MCF 10A (cell line): ENCODE results near the gene RBM44. TPM values are rescaled to one million over a fixed set of nuclear protein-coding genes. Genes with fewer than 3 reads are reported as not detected.

Experiments used
- BruUV-seq: library from RNA; stranded (reverse); fragments of 400-500 nt; replicated peaks from 2 replicates; lab custom pipeline; 2021; lab: Mats Ljungman, UMichigan
- CTCF ChIA-PET: fragments of 300-600 bp; sonication (Branson Sonifier 250); formaldehyde crosslinking; extraction: SDS; loops from one replicate; lab custom pipeline; 2021; ENCODE audit warnings: antibody characterized with exemption, inconsistent platforms; lab: Yijun Ruan, JAX
- POLR2A ChIA-PET: fragments of 300-600, 350-650 bp; sonication (Branson Sonifier 250); formaldehyde crosslinking; extraction: SDS; loops from one replicate; lab custom pipeline; 2020; ENCODE audit warnings: antibody characterized with exemption, inconsistent platforms; lab: Yijun Ruan, JAX
- DNase-seq: peaks from one replicate; pipeline ENCODE4 v3.0.0-alpha.2; 2018; ENCODE audit not compliant: unreplicated experiment
- H3K27ac Mint-ChIP-seq: one replicate; pipeline ENCODE4 v1.8.0; 2022; ENCODE audit warnings: mild to moderate bottlenecking, low read depth, mixed read lengths; ENCODE audit not compliant: unreplicated experiment
- H3K27me3 Mint-ChIP-seq: one replicate; pipeline ENCODE4 v1.8.0; 2022; ENCODE audit warnings: mixed read lengths; ENCODE audit not compliant: insufficient read depth, unreplicated experiment
- H3K36me3 Mint-ChIP-seq: one replicate; pipeline ENCODE4 v1.8.0; 2022; ENCODE audit warnings: mild to moderate bottlenecking, moderate library complexity, mixed read lengths; ENCODE audit not compliant: insufficient read depth, unreplicated experiment
- H3K4me1 Mint-ChIP-seq: one replicate; pipeline ENCODE4 v1.8.0; 2022; ENCODE audit warnings: mixed read lengths; ENCODE audit not compliant: insufficient read depth, unreplicated experiment
- H3K4me3 Mint-ChIP-seq: one replicate; pipeline ENCODE4 v1.8.0; 2022; ENCODE audit warnings: mild to moderate bottlenecking, moderate library complexity, mixed read lengths; ENCODE audit not compliant: unreplicated experiment
- H3K9me3 Mint-ChIP-seq: one replicate; pipeline ENCODE4 v1.8.0; 2022; ENCODE audit warnings: mixed read lengths; ENCODE audit not compliant: unreplicated experiment
- intact Hi-C: fragments of 100-400 bp; cut with micrococcal nuclease; formaldehyde crosslinking; loops from 2 replicates; pipeline ENCODE4 v1.14.1; 2022
- total RNA-seq: library from RNA; stranded (reverse); gene quantifications from 2 replicates; pipeline ENCODE4 v1.2.3, GENCODE V29; 2022
- TF ChIP-seq, protein P1 (sequence below): fragments of 200-600 bp; IDR thresholded peaks from one replicate; pipeline ENCODE4 v1.8.0; 2022; ENCODE audit warnings: antibody characterized with exemption, mild to moderate bottlenecking; ENCODE audit not compliant: unreplicated experiment

The RBM44 gene
- total RNA-seq, 1 experiment from 2014 or later: 0.23 TPM

DNA sequence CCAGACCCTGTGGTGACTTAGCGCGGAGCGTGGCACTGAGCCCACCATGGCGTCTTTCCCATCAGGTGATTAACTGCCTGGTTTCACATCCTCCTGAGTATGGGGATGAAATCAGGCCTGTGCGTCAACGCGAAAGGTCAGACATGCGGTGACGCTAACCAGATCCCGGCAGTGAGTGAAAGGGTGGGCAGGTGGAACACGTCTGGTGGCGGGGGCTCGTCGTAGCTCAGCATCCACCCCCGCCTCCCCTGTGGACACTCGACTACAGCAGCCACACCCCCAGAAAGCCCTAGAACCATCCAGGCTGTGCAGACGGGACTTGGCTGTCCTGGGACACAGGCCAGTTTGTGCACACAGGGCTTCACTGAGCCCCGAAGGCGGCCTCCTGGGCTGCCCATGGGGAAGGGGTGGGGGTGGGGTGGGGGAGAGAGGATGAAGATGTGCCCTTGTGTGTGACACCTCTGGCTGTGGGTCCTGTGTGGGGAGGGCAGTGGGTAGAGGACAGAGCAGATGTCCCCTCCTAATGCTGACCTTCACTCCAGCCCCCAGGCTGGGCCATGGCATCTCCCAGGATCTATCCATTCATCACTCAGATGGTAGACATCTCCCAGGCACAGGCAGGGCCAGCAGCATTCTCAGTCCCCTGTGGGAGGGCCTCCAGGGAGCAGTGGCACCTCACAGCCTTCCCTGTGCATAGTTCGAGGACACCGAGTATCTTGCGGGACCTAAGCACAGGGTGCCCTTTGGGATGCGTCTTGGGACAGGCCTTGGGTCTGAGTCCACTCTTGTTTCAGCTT, 88.3 kb downstream of the RBM44 start:
- intact Hi-C loops: no loop called here
- H3K4me1 Mint-ChIP-seq: peaks cover 5% of the 10 kb centered on the region
- H3K4me3 Mint-ChIP-seq: no peak overlapping the region
- TF ChIP-seq, protein P1, sequence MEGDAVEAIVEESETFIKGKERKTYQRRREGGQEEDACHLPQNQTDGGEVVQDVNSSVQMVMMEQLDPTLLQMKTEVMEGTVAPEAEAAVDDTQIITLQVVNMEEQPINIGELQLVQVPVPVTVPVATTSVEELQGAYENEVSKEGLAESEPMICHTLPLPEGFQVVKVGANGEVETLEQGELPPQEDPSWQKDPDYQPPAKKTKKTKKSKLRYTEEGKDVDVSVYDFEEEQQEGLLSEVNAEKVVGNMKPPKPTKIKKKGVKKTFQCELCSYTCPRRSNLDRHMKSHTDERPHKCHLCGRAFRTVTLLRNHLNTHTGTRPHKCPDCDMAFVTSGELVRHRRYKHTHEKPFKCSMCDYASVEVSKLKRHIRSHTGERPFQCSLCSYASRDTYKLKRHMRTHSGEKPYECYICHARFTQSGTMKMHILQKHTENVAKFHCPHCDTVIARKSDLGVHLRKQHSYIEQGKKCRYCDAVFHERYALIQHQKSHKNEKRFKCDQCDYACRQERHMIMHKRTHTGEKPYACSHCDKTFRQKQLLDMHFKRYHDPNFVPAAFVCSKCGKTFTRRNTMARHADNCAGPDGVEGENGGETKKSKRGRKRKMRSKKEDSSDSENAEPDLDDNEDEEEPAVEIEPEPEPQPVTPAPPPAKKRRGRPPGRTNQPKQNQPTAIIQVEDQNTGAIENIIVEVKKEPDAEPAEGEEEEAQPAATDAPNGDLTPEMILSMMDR: no peak
- no peak for DNase-seq
- POLR2A ChIA-PET: no interaction called here
- H3K27me3 Mint-ChIP-seq: no peaks in the 10 kb centered on the region
- H3K27ac Mint-ChIP-seq: no peak overlapping the region
- no TSS peak for BruUV-seq
- H3K36me3 Mint-ChIP-seq: no peaks in the 10 kb centered on the region
- CTCF ChIA-PET: no interaction called here
- no peaks in the 10 kb centered on the region for H3K9me3 Mint-ChIP-seq

DNA sequence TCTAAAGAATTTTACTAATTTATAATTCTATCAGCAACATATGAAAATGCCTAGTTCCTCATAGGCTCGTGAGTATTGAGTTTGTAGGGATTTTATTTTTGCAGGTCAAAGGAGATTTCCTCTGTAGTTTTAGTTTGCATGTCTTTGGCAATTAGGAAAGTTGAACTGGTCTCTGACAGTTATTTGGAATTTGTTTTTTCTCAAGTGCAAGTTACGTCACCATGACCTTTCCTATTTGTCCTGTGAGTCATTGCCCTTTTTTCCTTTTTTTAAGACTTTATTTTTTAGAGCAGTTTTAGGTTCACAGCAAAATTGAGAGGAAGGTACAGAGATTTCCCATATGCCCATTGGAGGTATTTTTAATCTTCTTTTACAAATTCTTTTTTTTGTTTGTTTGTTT, 89.8 kb downstream of the RBM44 start:
- CTCF ChIA-PET: no interaction called here
- BruUV-seq: no TSS peak
- Mint-ChIP-seq H3K27ac (peak overlapping the region; percentile 50), H3K4me3 (no peak overlapping the region), H3K27me3 (no peaks in the 10 kb centered on the region), H3K9me3 (no peaks in the 10 kb centered on the region), H3K4me1 (peaks cover 5% of the 10 kb centered on the region), H3K36me3 (no peaks in the 10 kb centered on the region)
- TF ChIP-seq, protein P1: no peak
- peak; percentile 61 for DNase-seq
- POLR2A ChIA-PET: interaction anchor here (0.6 to 0.9 kb wide), 3 partner anchors 13 to 16 kb away, joined by 3 read pairs; no protein-coding TSS in a partner anchor
- intact Hi-C loops: no loop called here

DNA sequence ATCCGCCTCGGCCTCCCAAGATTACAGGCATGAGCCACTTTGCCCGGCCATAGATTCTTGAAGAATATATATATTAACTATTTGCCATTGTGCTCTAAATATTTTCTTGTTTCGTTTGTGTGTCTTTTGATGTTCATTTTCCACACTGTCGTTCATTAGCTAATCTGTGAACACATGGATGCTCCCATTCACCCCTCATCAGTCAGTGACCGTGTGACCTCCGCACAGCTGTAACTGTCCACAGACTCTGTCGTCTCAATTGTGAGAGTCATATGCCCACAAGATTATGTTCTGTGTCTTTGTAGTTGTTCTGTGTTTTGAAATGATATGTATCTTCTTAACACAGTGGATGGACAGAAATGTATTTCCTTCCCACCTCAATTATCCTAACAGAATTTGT, 90.4 kb downstream of the RBM44 start:
- no TSS peak for BruUV-seq
- POLR2A ChIA-PET: interaction anchor here (0.9 kb wide), 1 partner anchor 144 kb away, joined by 4 read pairs; no protein-coding TSS in a partner anchor
- Mint-ChIP-seq H3K4me1 (peaks cover 5% of the 10 kb centered on the region), H3K27me3 (no peaks in the 10 kb centered on the region), H3K4me3 (no peak overlapping the region), H3K36me3 (no peaks in the 10 kb centered on the region), H3K9me3 (no peaks in the 10 kb centered on the region), H3K27ac (peak overlapping the region; percentile 50)
- no peak for DNase-seq
- TF ChIP-seq, protein P1: no peak
- intact Hi-C loops: no loop called here
- CTCF ChIA-PET: interaction anchor here (0.8 kb wide), 1 partner anchor 374 kb away, joined by 3 read pairs; no protein-coding TSS in a partner anchor

DNA sequence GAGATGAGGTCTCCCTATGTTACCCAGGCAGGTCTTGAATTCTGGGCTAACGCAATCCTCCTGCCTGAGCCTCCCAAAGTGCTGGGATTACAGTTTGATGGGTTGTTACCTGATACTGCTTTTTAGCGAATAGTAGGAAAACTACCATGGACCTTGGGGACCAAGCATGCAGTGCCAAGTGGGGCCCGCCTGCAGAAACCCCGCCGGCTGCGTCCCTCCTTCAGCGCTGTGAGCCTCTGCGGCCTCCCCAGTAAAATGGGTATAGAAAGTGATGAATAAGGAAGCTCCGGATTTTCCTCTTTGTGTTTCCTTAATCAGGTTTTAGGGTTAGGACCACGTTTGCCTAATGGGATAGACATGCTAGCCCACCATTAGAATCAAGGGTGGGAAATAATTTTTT, 91.2 kb downstream of the RBM44 start:
- Mint-ChIP-seq H3K27ac (no peak overlapping the region), H3K9me3 (no peaks in the 10 kb centered on the region), H3K36me3 (no peaks in the 10 kb centered on the region), H3K4me1 (peaks cover 5% of the 10 kb centered on the region), H3K27me3 (no peaks in the 10 kb centered on the region), H3K4me3 (no peak overlapping the region)
- no peak for DNase-seq
- ChIA-PET POLR2A (interaction anchor here (0.5 to 1.0 kb wide), 5 partner anchors 16 to 598 kb away, joined by 3 to 4 read pairs (median 4); no protein-coding TSS in a partner anchor), CTCF (interaction anchor here (0.6 to 0.8 kb wide), 2 partner anchors 347 to 374 kb away, joined by 3 read pairs; no protein-coding TSS in a partner anchor)
- TF ChIP-seq, protein P1: no peak
- intact Hi-C loops: no loop called here
- no TSS peak for BruUV-seq

Other genes starting within 250 kb of the RBM44 start
- not detected in 2 replicates for gene PRLH, start 232.2 kb upstream of the RBM44 start, total RNA-seq
- 10.6 and 17.2 TPM in 2 replicates for gene RAB17, start 208.0 kb upstream of the RBM44 start, total RNA-seq
- 197 and 201 TPM in 2 replicates for gene LRRFIP1, start 171.2 kb upstream of the RBM44 start, total RNA-seq
- gene RAMP1, start 60.8 kb downstream of the RBM44 start, total RNA-seq: 4.3 and 11.2 TPM in 2 replicates
- 116 and 125 TPM in 2 replicates for gene UBE2F, start 168.2 kb downstream of the RBM44 start, total RNA-seq